GM18907 (cell line): ENCODE data around the gene NCS1.
"Not testable (repeated sequence)": the region's sequence is repeated elsewhere in the genome, so short reads cannot be mapped to it uniquely, and the experiment has no call there.

Source experiments
- ATAC-seq: cut with Tn5 transposase; IDR thresholded peaks from one replicate; pipeline ENCODE4 v1.9.1; 2021; ENCODE audit warnings: mild to moderate bottlenecking, moderate library complexity; ENCODE audit not compliant: unreplicated experiment

Gene NCS1

GRCh38 chr9:130259044-130259443, 86.8 kb downstream of the NCS1 start:
- ATAC-seq: no peak

- ATAC-seq: no peak
Measured at GRCh38 chr9:130260816-130261765, 88.9 kb downstream of the NCS1 start.

DNA sequence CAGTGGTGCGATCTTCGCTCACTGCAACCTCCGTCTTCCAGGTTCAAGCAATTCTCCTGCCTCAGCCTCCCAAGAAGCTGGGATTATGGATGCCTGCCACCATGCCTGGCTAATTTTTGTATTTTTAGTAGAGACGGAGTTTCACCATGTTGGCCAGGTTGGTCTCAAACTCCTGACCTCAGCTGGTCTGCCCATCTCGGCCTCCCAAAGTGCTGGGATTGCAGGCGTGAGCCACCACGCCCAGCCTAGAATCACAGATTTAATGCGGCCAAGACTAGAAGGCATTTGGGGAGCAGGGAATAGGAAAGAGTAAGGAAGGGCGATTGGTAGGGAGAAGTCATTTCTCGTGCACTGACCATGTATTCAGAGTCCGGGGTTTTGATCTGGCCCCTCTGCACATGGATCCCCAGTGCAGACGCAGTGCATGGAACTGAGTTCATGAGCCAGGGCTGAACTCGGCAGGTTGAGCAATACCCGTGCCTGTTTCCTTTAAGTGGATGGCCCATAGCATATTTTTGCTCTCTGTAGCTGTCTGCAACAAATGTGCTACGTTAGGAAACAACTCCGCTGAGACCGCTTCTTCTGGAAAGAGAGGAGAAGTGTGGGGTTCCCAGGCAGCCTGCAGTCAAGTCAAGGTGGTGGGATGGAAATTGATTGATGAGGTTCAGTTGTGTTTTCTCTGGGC, 90.0 kb downstream of the NCS1 start:
- ATAC-seq: no peak

- ATAC-seq: no peak
Measured at GRCh38 chr9:130262771-130263170, 90.6 kb downstream of the NCS1 start.

DNA sequence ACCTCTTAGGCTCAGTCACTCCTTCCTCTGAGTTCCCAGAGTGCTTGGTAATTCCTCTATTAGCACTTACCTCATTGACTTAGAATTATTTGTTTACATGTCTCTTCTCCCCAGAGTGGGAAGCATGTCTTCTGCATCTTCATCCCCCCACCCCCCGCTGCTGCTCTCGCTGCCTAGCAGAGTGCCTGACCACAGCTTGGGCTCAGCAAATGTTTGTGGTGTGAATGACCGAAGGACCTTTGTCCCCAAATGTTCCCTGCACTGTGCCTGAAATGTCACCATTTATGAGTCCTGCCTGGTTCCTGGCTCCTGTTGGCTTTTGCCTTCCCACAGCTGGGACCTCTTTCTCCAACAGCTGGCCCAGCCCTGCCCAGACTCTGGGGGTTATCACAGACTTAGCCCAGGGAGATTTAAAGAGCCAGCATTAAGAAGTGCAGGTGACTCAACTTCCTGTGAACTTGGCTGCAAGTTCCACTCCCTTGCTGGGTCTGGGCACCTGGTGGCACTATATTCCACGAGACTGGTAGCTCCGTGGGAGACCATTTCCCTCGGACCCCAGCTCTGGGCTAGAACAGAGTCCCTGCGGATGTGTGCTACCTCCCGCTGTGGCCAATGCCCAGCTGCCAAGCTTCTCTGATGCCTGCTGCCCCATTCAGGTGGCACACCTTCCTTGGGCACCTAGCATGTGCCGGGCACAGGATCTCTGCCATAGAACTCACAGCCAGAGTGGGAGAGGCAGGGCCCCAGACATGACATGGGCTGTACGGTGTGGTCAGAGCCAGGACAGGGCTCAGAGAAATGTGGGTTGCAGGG, 91.6 kb downstream of the NCS1 start:
- ATAC-seq: no peak

GRCh38 chr9:130264414-130265350, 92.5 kb downstream of the NCS1 start:
- ATAC-seq: no peak

DNA sequence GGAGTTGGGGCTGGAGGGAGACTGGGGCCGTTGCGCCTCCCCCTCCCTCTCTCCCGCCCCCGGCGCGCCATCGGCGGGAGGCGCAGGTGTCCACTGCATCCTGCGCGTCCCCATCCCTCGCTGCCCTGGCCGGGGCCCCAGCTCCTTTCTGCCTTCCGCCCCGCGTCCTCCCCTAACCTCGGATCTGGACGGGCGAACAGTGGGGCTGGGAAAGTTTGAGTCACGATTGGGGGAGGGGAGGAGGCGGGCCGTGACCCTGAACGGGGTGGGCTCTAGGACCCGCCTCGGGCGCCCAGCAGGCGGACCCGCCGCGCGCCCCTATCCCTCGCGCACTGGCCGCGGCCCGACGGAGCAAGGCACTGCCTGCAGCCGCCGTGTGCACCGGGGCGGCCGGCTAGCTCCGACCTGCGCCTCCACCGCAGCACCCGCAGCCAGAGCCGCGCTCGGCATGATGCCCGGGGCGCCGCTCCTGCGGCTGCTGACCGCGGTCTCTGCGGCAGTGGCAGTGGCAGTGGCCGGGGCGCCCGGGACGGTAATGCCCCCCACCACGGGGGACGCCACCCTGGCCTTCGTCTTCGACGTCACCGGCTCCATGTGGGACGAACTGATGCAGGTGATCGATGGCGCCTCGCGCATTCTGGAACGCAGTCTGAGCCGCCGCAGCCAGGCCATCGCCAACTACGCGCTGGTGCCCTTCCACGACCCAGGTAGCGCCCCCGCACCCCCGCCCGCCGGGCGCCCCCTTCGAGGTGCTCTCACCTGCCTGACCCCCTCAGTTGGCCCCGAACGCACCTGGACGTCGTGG, 93.4 kb downstream of the NCS1 start, which contains the start of gene HMCN2:
Gene HMCN2 (plus strand): TSS at position 330 of the 805 bp plus-strand sequence. CDS start 119 bp downstream, at position 449.
- ATAC-seq: no peak

GRCh38 chr9:130266236-130267098, 94.3 kb downstream of the NCS1 start:
- no peak for ATAC-seq

DNA sequence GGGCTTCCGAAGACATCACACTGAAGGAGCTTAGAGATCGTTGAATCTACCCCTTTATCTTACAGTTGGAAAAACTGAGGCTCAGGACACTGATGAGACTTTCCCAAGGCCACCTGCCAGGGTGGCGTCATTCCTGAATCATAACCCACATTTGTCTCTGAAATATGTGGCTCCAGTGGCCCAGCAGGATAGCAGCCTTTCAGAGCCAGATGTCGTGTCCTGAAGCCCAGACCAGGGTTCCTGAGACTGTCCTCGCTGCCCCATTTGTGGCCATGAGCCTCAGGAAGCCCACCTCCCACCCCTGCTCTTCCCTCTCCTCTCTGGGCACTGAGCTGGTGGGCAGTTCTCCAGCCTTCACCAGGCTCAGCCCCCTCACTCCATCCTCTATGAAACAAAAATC, 95.7 kb downstream of the NCS1 start:
- no peak for ATAC-seq

DNA sequence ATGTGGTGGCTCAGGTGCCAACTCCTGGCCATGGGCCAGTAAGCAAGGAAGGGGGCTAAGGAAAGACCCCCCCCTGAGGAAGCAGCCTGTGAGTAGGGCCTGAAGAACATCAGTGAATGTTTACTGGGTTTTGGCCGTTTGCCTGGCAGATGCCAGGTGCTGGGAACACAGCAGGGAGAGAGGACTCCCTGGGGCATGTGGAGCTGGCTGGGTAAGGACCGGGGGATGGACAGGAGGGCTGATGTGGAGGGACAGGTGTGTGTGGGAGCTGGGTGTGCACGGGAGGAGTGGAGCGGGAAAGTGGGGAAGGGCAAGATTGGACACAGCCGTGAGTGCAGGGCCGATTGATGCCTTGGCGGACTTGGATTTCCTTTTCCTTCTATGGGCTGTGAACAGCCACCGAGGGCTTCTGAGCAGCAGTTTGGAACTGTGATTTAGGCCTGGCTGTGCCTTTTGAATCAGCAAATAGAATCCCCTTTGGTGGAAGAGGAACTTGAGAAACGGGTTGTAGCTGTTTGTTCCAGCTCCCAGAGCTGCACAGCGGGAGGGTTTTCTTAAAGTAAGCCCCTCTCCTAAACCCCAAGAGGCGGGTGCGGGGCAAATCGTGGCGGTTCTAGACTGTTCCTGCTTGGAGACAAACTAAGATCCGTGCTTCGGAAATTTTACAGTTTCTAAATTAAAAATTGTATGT, 96.5 kb downstream of the NCS1 start:
- ATAC-seq: no peak

DNA sequence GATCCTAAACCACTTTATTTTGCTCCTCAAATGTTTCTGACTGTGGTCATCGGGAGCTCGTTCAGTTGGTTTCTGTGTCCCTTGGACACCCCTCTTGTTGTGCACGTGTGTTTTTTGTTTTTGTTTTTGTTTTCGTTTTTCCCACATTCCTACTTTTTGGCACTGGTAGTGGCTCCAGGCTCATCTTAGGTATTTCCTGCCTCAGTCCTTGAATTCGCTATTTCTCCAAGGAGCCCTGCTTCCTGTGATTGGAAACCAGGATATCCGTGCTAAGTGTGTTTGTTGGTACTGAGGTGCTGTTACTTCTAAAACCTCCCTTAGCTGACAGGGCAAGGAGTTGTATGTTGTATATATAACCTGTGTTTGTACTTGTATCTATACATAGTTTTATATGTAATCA, 99.3 kb downstream of the NCS1 start:
- ATAC-seq: no peak

- ATAC-seq: no peak
Measured at GRCh38 chr9:130275156-130275555, 103.0 kb downstream of the NCS1 start.

DNA sequence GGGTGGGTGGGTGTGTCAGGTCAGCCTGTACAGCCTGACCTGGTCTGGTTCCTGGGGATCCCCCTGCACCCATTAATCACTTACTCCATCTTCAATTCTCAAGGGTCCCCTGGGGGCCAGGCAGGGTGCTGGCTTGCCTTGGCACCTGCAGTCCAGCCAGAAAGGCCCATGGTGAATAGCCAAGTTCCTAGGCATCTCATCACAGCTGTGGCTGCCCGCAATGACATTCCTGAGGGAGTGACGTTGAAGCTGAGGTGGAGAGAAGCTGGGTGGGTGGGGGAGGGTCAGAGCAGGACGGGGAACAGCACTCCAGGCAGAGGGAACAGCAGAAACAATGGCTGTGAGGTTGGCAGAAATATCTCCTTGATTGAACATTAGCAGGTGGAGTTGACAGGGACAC, 103.9 kb downstream of the NCS1 start:
- no peak for ATAC-seq

GRCh38 chr9:130276955-130277354, 104.8 kb downstream of the NCS1 start:
- ATAC-seq: no peak

DNA sequence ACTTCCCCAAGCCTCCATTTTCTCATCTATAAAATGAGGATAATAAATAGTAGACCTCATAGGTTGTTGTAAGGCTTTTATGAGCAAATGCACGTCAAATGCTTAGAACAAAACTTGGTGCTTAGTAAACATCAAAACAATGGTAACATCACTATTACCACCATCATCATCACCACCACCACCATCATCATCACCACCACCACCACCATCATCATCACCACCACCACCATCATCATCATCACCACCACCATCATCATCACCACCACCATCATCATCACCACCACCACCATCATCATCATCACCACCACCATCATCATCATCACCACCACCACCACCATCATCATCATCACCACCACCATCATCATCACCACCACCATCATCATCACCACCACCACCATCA, 105.3 kb downstream of the NCS1 start:
- ATAC-seq: not testable (repeated sequence)

GRCh38 chr9:130283539-130284248, 111.5 kb downstream of the NCS1 start:
- no peak for ATAC-seq

DNA sequence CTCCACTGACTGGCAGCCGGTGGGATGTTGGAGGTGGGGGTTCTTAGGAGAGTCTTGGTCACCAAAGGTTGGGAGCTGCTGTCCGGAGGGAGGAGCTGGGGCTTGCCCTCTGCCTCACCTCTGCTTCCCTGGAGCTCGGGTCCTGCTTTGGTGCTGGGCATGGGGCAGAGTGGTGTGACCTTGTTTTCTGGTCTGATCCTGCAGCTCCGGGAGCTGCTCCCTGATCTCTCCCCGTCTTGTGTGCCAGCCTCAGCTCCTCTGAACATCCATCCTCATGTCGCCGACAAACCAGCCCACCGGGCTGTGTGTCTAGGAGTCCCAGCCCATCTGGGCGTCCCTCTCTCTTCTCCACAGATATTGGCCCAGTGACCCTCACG, 112.0 kb downstream of the NCS1 start:
- ATAC-seq: no peak
